Dermis blood vessel endothelial cell (primary cell): Measurements from ENCODE around the gene ATP2C1. TPM values are rescaled to one million over a fixed set of nuclear protein-coding genes. Genes with fewer than 3 reads are reported as not detected.
"Not testable (repeated sequence)": the region's sequence is repeated elsewhere in the genome, so short reads cannot be mapped to it uniquely, and the experiment has no call there.

ENCODE experiments used
- DNase-seq: peaks from one replicate; pipeline ENCODE4 v3.0.0; 2010
- total RNA-seq: library from RNA; depleted of rRNA; stranded (reverse); fragments of >200 nt; gene quantifications from 2 replicates; pipeline ENCODE4 v1.2.3, GENCODE V29; 2014

Gene ATP2C1
- total RNA-seq, 1 donor from 2014 or later: 88.0 TPM

DNA sequence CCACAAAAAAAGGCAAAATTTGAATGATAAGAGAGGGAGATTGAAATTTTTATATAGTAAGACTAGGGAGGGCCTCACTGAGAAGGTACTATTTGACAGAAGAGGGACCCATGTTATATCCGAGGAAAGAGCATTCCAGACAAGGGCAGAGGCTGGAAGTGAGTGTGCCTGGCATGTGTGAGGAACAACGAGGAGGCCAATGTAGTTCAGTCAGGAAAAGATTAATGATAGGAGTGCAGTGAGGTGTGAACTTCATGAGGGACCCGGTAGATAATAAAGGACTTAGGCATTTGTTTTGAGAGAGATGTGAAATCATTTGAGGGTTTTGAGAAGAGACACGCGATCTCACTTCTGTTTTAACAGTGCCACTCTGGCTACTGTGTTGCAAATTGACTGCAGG, 96.4 kb downstream of the ATP2C1 start:
- DNase-seq: no peak

DNA sequence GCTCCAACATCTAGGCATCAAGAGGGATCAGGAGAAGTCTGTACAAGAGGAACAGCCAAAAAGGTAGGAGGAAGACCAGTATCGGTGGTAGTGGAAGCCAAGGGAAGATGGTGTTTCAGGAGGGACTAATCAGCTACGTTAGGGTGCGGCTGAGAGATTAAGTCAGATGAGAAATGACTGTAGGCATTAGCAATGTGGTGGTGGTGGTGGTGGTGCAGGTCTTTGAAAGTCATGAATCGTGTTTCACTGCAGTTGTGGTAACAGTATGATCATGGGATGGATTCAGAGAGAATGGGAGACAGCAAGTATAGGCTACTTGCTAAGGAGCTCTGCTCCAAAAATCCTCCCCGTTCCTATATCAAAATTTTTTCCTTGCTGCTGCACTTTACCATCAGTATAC, 97.2 kb downstream of the ATP2C1 start:
- no peak for DNase-seq

DNA sequence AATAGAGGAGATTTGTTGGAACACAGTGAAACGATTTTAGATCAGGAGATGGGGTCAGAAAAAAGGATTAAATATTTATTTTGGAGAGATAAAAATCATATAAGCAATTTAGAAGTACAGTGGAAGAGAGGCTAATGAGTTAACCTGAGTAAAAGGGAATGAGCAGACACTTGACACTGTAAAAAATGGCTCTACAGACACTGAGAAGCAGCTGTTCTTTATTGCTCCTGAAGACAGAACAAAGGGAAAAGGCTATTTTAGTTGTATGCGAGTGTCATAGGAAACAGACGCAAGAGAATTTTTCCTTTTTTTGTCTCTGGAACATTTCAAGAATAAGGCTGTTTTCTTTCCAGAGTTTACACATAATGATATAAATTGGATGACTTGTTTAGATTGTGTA, 98.5 kb downstream of the ATP2C1 start:
- DNase-seq: no peak

- DNase-seq: no peak
Observed at GRCh38 chr3:130997289-130997688, 103.4 kb downstream of the ATP2C1 start.

GRCh38 chr3:131001071-131001470, 107.2 kb downstream of the ATP2C1 start:
- DNase-seq: no peak

DNA sequence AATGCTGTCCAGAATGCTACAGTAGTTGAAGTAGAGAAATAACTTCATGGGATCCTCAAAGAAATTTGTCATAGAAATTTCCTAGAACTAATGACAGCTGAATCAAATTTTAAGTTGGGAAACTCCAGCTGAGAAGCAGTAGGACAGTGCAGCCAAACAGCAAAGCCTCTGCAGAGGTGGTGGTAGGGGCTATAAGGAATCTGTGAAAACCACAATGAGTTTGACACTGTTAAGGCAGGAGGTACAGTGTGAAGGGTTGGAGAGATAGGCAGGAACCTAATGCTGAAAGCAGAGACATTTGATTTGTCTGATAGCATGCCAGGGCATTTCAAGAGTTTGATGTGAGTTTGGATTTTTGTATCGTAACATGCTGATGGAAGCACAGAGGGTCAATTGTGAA, 110.7 kb downstream of the ATP2C1 start:
- no peak for DNase-seq

- no peak for DNase-seq
Observed at GRCh38 chr3:131007256-131007655, 113.4 kb downstream of the ATP2C1 start.

DNA sequence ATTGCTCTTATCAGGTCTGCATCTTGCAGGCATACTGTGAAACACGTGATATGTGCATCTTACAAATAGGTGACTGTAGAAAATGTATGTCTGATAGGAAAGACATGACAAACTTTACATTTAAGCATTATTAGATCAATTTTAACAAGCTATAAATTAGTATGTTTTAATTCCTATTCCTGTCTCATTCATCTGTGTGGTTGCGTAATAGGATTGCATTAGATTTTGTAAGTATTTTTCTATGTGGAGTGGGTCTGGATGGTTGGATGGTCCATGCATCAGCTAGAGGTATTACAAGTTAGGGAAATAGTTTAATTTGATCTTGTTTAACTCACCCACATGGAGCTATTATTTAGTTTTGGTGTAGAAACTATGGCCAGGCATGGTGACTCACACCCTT, 113.9 kb downstream of the ATP2C1 start:
- no peak for DNase-seq

GRCh38 chr3:131008326-131008725, 114.4 kb downstream of the ATP2C1 start:
- DNase-seq: no peak

- no peak for DNase-seq
Observed at GRCh38 chr3:131009698-131010097, 115.8 kb downstream of the ATP2C1 start.

- no peak for DNase-seq
Observed at GRCh38 chr3:131018970-131019369, 125.1 kb downstream of the ATP2C1 start.

- no peak for DNase-seq
Observed at GRCh38 chr3:131020122-131020693, 126.3 kb downstream of the ATP2C1 start.

- DNase-seq: no peak
Observed at GRCh38 chr3:131025539-131025938, 131.7 kb downstream of the ATP2C1 start.

- DNase-seq: peak; percentile 90
Observed at GRCh38 chr3:131026321-131027151, 132.7 kb downstream of the ATP2C1 start, which contains the start of the genes ASTE1 and NEK11. Gene ASTE1 (minus strand): TSS chr3:131026825. CDS start chr3:131025306, 1,519 bp downstream. Gene NEK11 (plus strand): TSS chr3:131026877. CDS start chr3:131029709, 2,832 bp downstream.

DNA sequence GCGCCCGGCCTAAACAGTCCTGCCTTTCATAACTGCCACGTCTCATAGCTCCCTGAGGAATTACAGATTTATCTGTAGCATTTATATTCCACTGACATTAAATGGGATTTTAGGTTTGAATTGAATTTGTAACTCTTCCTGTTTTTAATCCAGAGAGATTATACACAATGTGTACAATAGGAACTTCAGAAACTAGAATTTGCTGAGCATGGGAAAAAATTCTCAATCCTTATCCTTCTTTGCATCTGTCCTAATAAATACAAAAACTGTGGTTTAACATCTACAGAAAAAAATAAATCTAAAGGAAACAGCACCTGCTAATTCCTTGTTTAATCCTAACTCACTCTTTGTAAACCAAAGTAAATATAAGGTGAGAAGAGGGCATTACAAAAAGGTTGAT, 135.0 kb downstream of the ATP2C1 start:
- no peak for DNase-seq

- DNase-seq: no peak
Observed at GRCh38 chr3:131031660-131032059, 137.8 kb downstream of the ATP2C1 start.

- DNase-seq: peak; percentile 76
Observed at GRCh38 chr3:131033480-131034080, 139.7 kb downstream of the ATP2C1 start.

- no peak for DNase-seq
Observed at GRCh38 chr3:131036200-131036816, 142.4 kb downstream of the ATP2C1 start.

GRCh38 chr3:131036986-131037385, 143.1 kb downstream of the ATP2C1 start:
- no peak for DNase-seq

DNA sequence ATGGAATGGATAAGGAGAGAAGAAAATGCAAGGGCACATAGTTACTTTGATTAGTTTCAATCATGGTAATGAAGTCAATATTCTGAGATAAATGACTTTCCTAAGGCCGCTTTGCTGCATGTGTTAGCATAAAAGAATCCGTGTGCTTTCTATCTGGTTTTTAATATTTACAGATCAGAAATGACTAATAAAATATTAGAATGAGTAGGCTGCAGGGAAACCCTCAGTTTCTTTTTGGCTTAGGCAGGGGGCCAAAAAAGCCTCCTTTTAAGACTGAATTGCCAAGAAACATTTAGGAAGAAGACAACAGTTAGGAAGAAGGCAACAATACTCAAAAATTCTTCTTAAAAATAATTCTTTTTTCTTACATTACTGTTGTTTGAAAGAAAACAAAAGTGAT, 144.4 kb downstream of the ATP2C1 start:
- no peak for DNase-seq

GRCh38 chr3:131042271-131042985, 148.5 kb downstream of the ATP2C1 start:
- not testable (repeated sequence) for DNase-seq

- DNase-seq: no peak
Observed at GRCh38 chr3:131047582-131047981, 153.7 kb downstream of the ATP2C1 start.

GRCh38 chr3:131048030-131048429, 154.1 kb downstream of the ATP2C1 start:
- DNase-seq: no peak
